CD14-positive monocyte (primary cell): Measurements from ENCODE around the gene PHF13. TPM values are rescaled to one million over a fixed set of nuclear protein-coding genes. Genes with fewer than 3 reads are reported as not detected.
"Not testable (repeated sequence)": the region's sequence is repeated elsewhere in the genome, so short reads cannot be mapped to it uniquely, and the experiment has no call there.

Experiments used
- DNase-seq, 3 donors: peaks; one replicate each; pipeline ENCODE4 v3.0.0-alpha.2; 2011 to 2022
- H2AFZ ChIP-seq: 2 replicates; pipeline ENCODE4 v1.6.0; 2012; ENCODE audit warnings: mild to moderate bottlenecking, low read depth, low read length, inconsistent platforms; ENCODE audit not compliant: insufficient read depth, poor library complexity, severe bottlenecking
- H3K27ac ChIP-seq, 2 donors: 1 replicate in 1 of 2; 2 replicates in 1 of 2; pipeline ENCODE4 v1.5.1; 2012 to 2013; ENCODE audit warnings: low read length in 2 of 2, control low read depth in 1 of 2, inconsistent platforms in 1 of 2, low read depth in 1 of 2, mild to moderate bottlenecking in 1 of 2
- H3K27me3 ChIP-seq, 2 donors: one replicate each; pipeline versions ENCODE4 v1.6.0 to v1.6.1; 2011 to 2013; ENCODE audit warnings: low read length in 2 of 2; ENCODE audit not compliant: control insufficient read depth in 2 of 2, insufficient read depth in 2 of 2
- H3K36me3 ChIP-seq, 2 donors: replicated peaks in 1 of 2; 1 replicate in 1 of 2; 2 replicates in 1 of 2; pipeline versions ENCODE4 v1.5.1 to v1.6.1; 2012 to 2013; ENCODE audit warnings: low read length in 2 of 2, control low read depth in 1 of 2, inconsistent platforms in 1 of 2, mild to moderate bottlenecking in 1 of 2; ENCODE audit not compliant: insufficient read depth in 2 of 2, control insufficient read depth in 1 of 2
- H3K4me1 ChIP-seq, 2 donors: 1 replicate in 1 of 2; 2 replicates in 1 of 2; pipeline versions ENCODE4 v1.5.1 to v1.6.1; 2012 to 2013; ENCODE audit warnings: low read length in 2 of 2, control low read depth in 1 of 2, inconsistent platforms in 1 of 2, mild to moderate bottlenecking in 1 of 2, moderate library complexity in 1 of 2; ENCODE audit not compliant: insufficient read depth in 2 of 2, control insufficient read depth in 1 of 2
- H3K4me2 ChIP-seq: replicated peaks from 2 replicates; pipeline ENCODE3; 2012; ENCODE audit warnings: low read length, moderate library complexity, mild to moderate bottlenecking; ENCODE audit not compliant: poor library complexity, severe bottlenecking; ENCODE audit errors: extremely low read depth
- H3K4me3 ChIP-seq, 3 experiments: fragments of 200-600 bp in 1 of 3; sonication (generic) in 1 of 3; replicated peaks in 1 of 3; 1 replicate in 2 of 3; 2 replicates in 1 of 3; pipeline ENCODE4 v1.5.1; 2011 to 2013; ENCODE audit warnings: low read length in 3 of 3, mild to moderate bottlenecking in 3 of 3, control low read depth in 2 of 3, low read depth in 2 of 3, inconsistent platforms in 1 of 3, moderate library complexity in 1 of 3
- H3K79me2 ChIP-seq: 2 replicates; pipeline ENCODE4 v1.6.0; 2012; ENCODE audit warnings: mild to moderate bottlenecking, control low read depth, inconsistent platforms, low read length, moderate library complexity; ENCODE audit not compliant: insufficient read depth
- H3K9ac ChIP-seq: 2 replicates; pipeline ENCODE4 v1.6.0; 2017; ENCODE audit warnings: low read length, mild to moderate bottlenecking; ENCODE audit not compliant: insufficient read depth, poor library complexity, severe bottlenecking
- H3K9me3 ChIP-seq, 2 donors: replicated peaks in 1 of 2; 1 replicate in 1 of 2; 2 replicates in 1 of 2; pipeline versions ENCODE4 v1.5.1 to v1.6.1; 2012 to 2013; ENCODE audit warnings: low read length in 2 of 2, control low read depth in 1 of 2; ENCODE audit not compliant: control insufficient read depth in 1 of 2, insufficient read depth in 1 of 2
- H4K20me1 ChIP-seq: 2 replicates; pipeline ENCODE4 v1.6.0; 2012; ENCODE audit warnings: mild to moderate bottlenecking, low read length, control low read depth, moderate library complexity; ENCODE audit not compliant: insufficient read depth
- H3K27ac Mint-ChIP-seq, 7 donors: one replicate each; pipeline ENCODE4 v1.8.0; 2020; ENCODE audit warnings: mild to moderate bottlenecking in 7 of 7, mixed read lengths in 7 of 7, moderate library complexity in 6 of 7, inconsistent platforms in 2 of 7
- H3K27me3 Mint-ChIP-seq, 3 donors: one replicate each; pipeline ENCODE4 v1.8.0; 2021 to 2022; ENCODE audit warnings: low read depth in 3 of 3, mild to moderate bottlenecking in 3 of 3, mixed read lengths in 3 of 3, moderate library complexity in 3 of 3, inconsistent platforms in 1 of 3
- H3K36me3 Mint-ChIP-seq, 2 donors: one replicate each; pipeline ENCODE4 v1.8.0; 2020; ENCODE audit warnings: mixed read lengths in 2 of 2, inconsistent platforms in 1 of 2, mild to moderate bottlenecking in 1 of 2
- H3K4me1 Mint-ChIP-seq: one replicate; pipeline ENCODE4 v1.8.0; 2020; ENCODE audit warnings: mild to moderate bottlenecking, mixed read lengths
- H3K4me3 Mint-ChIP-seq, 2 donors: one replicate each; pipeline ENCODE4 v1.8.0; 2020; ENCODE audit warnings: mild to moderate bottlenecking in 2 of 2, mixed read lengths in 2 of 2, moderate library complexity in 1 of 2
- H3K9me3 Mint-ChIP-seq, 7 donors: one replicate each; pipeline ENCODE4 v1.8.0; 2020 to 2022; ENCODE audit warnings: mixed read lengths in 7 of 7, mild to moderate bottlenecking in 6 of 7, moderate library complexity in 6 of 7, inconsistent platforms in 2 of 7
- CTCF ChIP-seq: fragments of 200-600 bp; IDR thresholded peaks from one replicate; pipeline ENCODE4 v1.8.0; 2022; ENCODE audit warnings: antibody characterized with exemption, mild to moderate bottlenecking
- whole genome bisulfite sequencing: methylation state at CpG from one replicate; pipeline ENCODE4 v1.1.5; 2013; ENCODE audit warnings: missing lambda C conversion rate; ENCODE audit not compliant: insufficient coverage; 5-methylcytosine and 5-hydroxymethylcytosine counted together
- intact Hi-C, 2 donors: fragments of 100-400 bp; cut with micrococcal nuclease; formaldehyde crosslinking; loops; one replicate each; pipeline versions ENCODE4 v1.15.0 to v1.15.1; 2023
- polyA plus RNA-seq, 3 donors: library from polyadenylated mRNA; depleted of rRNA in 1 of 3; unstranded in 2 of 3; stranded (reverse) in 1 of 3; fragments of 300-500 nt in 2 of 3; fragments of >200 nt in 1 of 3; fragmentation: Illumina TruSeq in 2 of 3; gene quantifications; 1 replicate in 2 of 3; 2 replicates in 1 of 3; pipeline ENCODE4 v1.2.3, GENCODE V29; 2012 to 2021

Gene PHF13
- polyA plus RNA-seq, 3 donors = 1.0 to 7.3 (median 1.7) TPM

- H3K36me3 ChIP-seq = peaks cover 74 to 97% of the 10 kb centered on the region in 2 donors
- peaks cover 0 to 3% (median 0%) of the 10 kb centered on the region in 3 donors for H3K27me3 Mint-ChIP-seq
Measured at GRCh38 chr1:6635910-6636760, 22.6 kb downstream of the PHF13 start.

GRCh38 chr1:6636778-6637177, 23.2 kb downstream of the PHF13 start:
- H3K4me3 ChIP-seq, H3K4me1 Mint-ChIP-seq, H3K4me2 ChIP-seq, H3K27me3 ChIP-seq, H3K4me1 ChIP-seq, H4K20me1 ChIP-seq, H2AFZ ChIP-seq, intact Hi-C loops, DNase-seq, H3K27me3 Mint-ChIP-seq, H3K9me3 ChIP-seq, H3K79me2 ChIP-seq, H3K27ac ChIP-seq, H3K4me3 Mint-ChIP-seq, H3K9ac ChIP-seq, H3K9me3 Mint-ChIP-seq: not testable (repeated sequence)
- H3K36me3 Mint-ChIP-seq = peaks cover 84 to 95% of the 10 kb centered on the region in 2 donors
- H3K27ac Mint-ChIP-seq = peak overlapping the region in 1 of 7 donors; percentile 30
- 96% methylated on average over 4 of the region's 6 CpGs for WGBS
- peaks cover 77 to 94% of the 10 kb centered on the region in 2 donors for H3K36me3 ChIP-seq

More at GRCh38 chr1:6635910-6636760, 22.6 kb downstream of the PHF13 start:
- Histone ChIP-seq H2AFZ (no peak overlapping the region), H3K9ac (no peak overlapping the region), H3K4me2 (no peak overlapping the region), H3K4me1 (no peaks in the 10 kb centered on the region), H3K27me3 (no peaks in the 10 kb centered on the region), H3K4me3 (no peak overlapping the region), H3K79me2 (no peaks in the 10 kb centered on the region), H3K9me3 (no peaks in the 10 kb centered on the region), H3K27ac (no peak overlapping the region), H4K20me1 (no peaks in the 10 kb centered on the region)
- WGBS = 93% methylated on average over 13 of the region's 16 CpGs
- TF ChIP-seq CTCF = no peak
- intact Hi-C loops = no loop called here
- no peak for DNase-seq
- Mint-ChIP-seq H3K36me3 (peaks cover 81 to 95% of the 10 kb centered on the region in 2 donors), H3K4me3 (no peak overlapping the region), H3K9me3 (no peaks in the 10 kb centered on the region), H3K4me1 (no peaks in the 10 kb centered on the region), H3K27ac (peak overlapping the region in 2 of 7 donors; percentile 25 to 52)
